ENCODE results near the gene CDK18.

CDK18 gene

GRCh38 chr1:205576805-205577761, 72.6 kb downstream of the CDK18 start:
- Histone ChIP-seq H2AFZ (ENCODE audit: low read length) (no peak overlapping the region), H3K27me3 (replicated peaks; ENCODE audit: insufficient read depth, low read length) (peaks cover 71% of the 10 kb centered on the region), H3K4me2 (ENCODE audit: low read depth, low read length) (no peak overlapping the region), H3K36me3 (replicated peaks; ENCODE audit: insufficient read depth, low read length) (no peaks in the 10 kb centered on the region), H3K27ac (ENCODE audit: low read length) (no peak overlapping the region), H3K79me2 (ENCODE audit: low read length) (no peaks in the 10 kb centered on the region), H3K4me3 (ENCODE audit: low read length) (no peak overlapping the region), H4K20me1 (ENCODE audit: insufficient read depth, low read length) (no peaks in the 10 kb centered on the region), H3K9me2 (replicated peaks; ENCODE audit: insufficient read depth, low read length) (no peaks in the 10 kb centered on the region), H3K9ac (ENCODE audit: low read length) (no peak overlapping the region), H3K4me1 (ENCODE audit: low read length) (no peaks in the 10 kb centered on the region), H3K9me3 (replicated peaks; ENCODE audit: insufficient read depth, low read length) (no peaks in the 10 kb centered on the region), H3F3A (ENCODE audit: insufficient read depth, low read length) (no peaks in the 10 kb centered on the region)
- no peak for DNase-seq
- TF ChIP-seq EZH2 (optimal IDR thresholded peaks at IDR 0.05; ENCODE audit: low read depth, low read length), result no peak
- TF ChIP-seq CTCF (IDR thresholded peaks at IDR 0.05; ENCODE audit: low read length), result no peak
- no peak for TF ChIP-seq EZH2phosphoT487 (IDR thresholded peaks at IDR 0.05; ENCODE audit: low read length)

GRCh38 chr1:205577874-205578658, 73.6 kb downstream of the CDK18 start:
- Histone ChIP-seq H3K9me3 (replicated peaks; ENCODE audit: insufficient read depth, low read length) (no peaks in the 10 kb centered on the region), H3K27ac (ENCODE audit: low read length) (no peak overlapping the region), H3K36me3 (replicated peaks; ENCODE audit: insufficient read depth, low read length) (no peaks in the 10 kb centered on the region), H3K9me2 (replicated peaks; ENCODE audit: insufficient read depth, low read length) (no peaks in the 10 kb centered on the region), H2AFZ (ENCODE audit: low read length) (no peak overlapping the region), H3K4me3 (ENCODE audit: low read length) (no peak overlapping the region), H3K4me1 (ENCODE audit: low read length) (no peaks in the 10 kb centered on the region), H3K27me3 (replicated peaks; ENCODE audit: insufficient read depth, low read length) (peaks cover 67% of the 10 kb centered on the region), H3K9ac (ENCODE audit: low read length) (no peak overlapping the region), H3K79me2 (ENCODE audit: low read length) (no peaks in the 10 kb centered on the region), H3K4me2 (ENCODE audit: low read depth, low read length) (no peak overlapping the region), H3F3A (ENCODE audit: insufficient read depth, low read length) (no peaks in the 10 kb centered on the region), H4K20me1 (ENCODE audit: insufficient read depth, low read length) (no peaks in the 10 kb centered on the region)
- TF ChIP-seq EZH2phosphoT487 (IDR thresholded peaks at IDR 0.05; ENCODE audit: low read length) (no peak), EZH2 (optimal IDR thresholded peaks at IDR 0.05; ENCODE audit: low read depth, low read length) (no peak), CTCF (IDR thresholded peaks at IDR 0.05; ENCODE audit: low read length) (no peak)
- no peak for DNase-seq

GRCh38 chr1:205578780-205579571, 74.5 kb downstream of the CDK18 start:
- peaks cover 67% of the 10 kb centered on the region for H3K27me3 ChIP-seq (replicated peaks; ENCODE audit: insufficient read depth, low read length)
- H3K9me2 ChIP-seq (replicated peaks; ENCODE audit: insufficient read depth, low read length), result no peaks in the 10 kb centered on the region
- H3K4me2 ChIP-seq (ENCODE audit: low read depth, low read length), result no peak overlapping the region
- H3K4me3 ChIP-seq (ENCODE audit: low read length), result no peak overlapping the region
- no peaks in the 10 kb centered on the region for H3K4me1 ChIP-seq (ENCODE audit: low read length)
- H3K27ac ChIP-seq (ENCODE audit: low read length), result no peak overlapping the region
- H4K20me1 ChIP-seq (ENCODE audit: insufficient read depth, low read length), result no peaks in the 10 kb centered on the region
- no peaks in the 10 kb centered on the region for H3K9me3 ChIP-seq (replicated peaks; ENCODE audit: insufficient read depth, low read length)
- no peaks in the 10 kb centered on the region for H3K36me3 ChIP-seq (replicated peaks; ENCODE audit: insufficient read depth, low read length)
- no peaks in the 10 kb centered on the region for H3F3A ChIP-seq (ENCODE audit: insufficient read depth, low read length)
- DNase-seq, result no peak
- TF ChIP-seq EZH2 (optimal IDR thresholded peaks at IDR 0.05; ENCODE audit: low read depth, low read length) (no peak), EZH2phosphoT487 (IDR thresholded peaks at IDR 0.05; ENCODE audit: low read length) (no peak), CTCF (IDR thresholded peaks at IDR 0.05; ENCODE audit: low read length) (no peak)
- H3K9ac ChIP-seq (ENCODE audit: low read length), result no peak overlapping the region
- no peak overlapping the region for H2AFZ ChIP-seq (ENCODE audit: low read length)
- no peaks in the 10 kb centered on the region for H3K79me2 ChIP-seq (ENCODE audit: low read length)
